Gastroesophageal sphincter (tissue), 3 donors: ENCODE measurements around the gene ANAPC7.

Source experiments
- CTCF ChIP-seq, 4 experiments: fragments of 200-600 bp in 2 of 4; fragments of 450-650 bp in 2 of 4; sonication (generic) in 1 of 4; IDR thresholded peaks; one replicate each; pipeline ENCODE4 v1.5.1; 2017 to 2019; ENCODE audit warnings: antibody characterized with exemption in 4 of 4, mild to moderate bottlenecking in 2 of 4, moderate library complexity in 2 of 4
- EP300 ChIP-seq: sonication (generic); formaldehyde crosslinking; IDR thresholded peaks from one replicate; pipeline ENCODE4 v1.6.1; 2017; ENCODE audit warnings: antibody characterized with exemption, mild to moderate bottlenecking
- POLR2A ChIP-seq, 2 donors: fragments of 450-650 bp; IDR thresholded peaks; one replicate each; pipeline ENCODE4 v1.6.1; 2017; ENCODE audit warnings: antibody characterized with exemption in 2 of 2, mild to moderate bottlenecking in 2 of 2, moderate library complexity in 1 of 2
- POLR2AphosphoS5 ChIP-seq: sonication (generic); formaldehyde crosslinking; IDR thresholded peaks from one replicate; pipeline ENCODE4 v1.6.1; 2017; ENCODE audit warnings: antibody characterized with exemption

- no peak for TF ChIP-seq CTCF (IDR thresholded peaks at IDR 0.05)
- TF ChIP-seq POLR2AphosphoS5: no peak
- no peak for TF ChIP-seq EP300
- TF ChIP-seq POLR2A (IDR thresholded peaks at IDR 0.05): no peak
Measured at GRCh38 chr12:110345176-110345661, 58.3 kb downstream of the ANAPC7 start.
